LNCaP clone FGC (cell line): Measurements from ENCODE around the gene CACNA2D3.

Source experiments
- DNase-seq: peaks from one replicate; pipeline ENCODE4 v3.0.0-alpha.2; 2011; ENCODE audit warnings: low read depth
- H3K4me3 ChIP-seq: 2 replicates; pipeline ENCODE4 v1.5.1; 2011; ENCODE audit warnings: mild to moderate bottlenecking, low read depth, low read length, control low read depth
- TF ChIP-seq, protein P1 (sequence below): IDR thresholded peaks from 2 replicates; pipeline ENCODE4 v1.5.1; 2012; ENCODE audit warnings: mild to moderate bottlenecking; ENCODE audit not compliant: control insufficient read depth, insufficient read depth; ENCODE audit errors: extremely low read depth

CACNA2D3 gene

GRCh38 chr3:54772051-54772450 lies 649.7 kb downstream of the CACNA2D3 start:
- DNase-seq = no peak
- H3K4me3 ChIP-seq = no peak overlapping the region
- TF ChIP-seq, protein P1, sequence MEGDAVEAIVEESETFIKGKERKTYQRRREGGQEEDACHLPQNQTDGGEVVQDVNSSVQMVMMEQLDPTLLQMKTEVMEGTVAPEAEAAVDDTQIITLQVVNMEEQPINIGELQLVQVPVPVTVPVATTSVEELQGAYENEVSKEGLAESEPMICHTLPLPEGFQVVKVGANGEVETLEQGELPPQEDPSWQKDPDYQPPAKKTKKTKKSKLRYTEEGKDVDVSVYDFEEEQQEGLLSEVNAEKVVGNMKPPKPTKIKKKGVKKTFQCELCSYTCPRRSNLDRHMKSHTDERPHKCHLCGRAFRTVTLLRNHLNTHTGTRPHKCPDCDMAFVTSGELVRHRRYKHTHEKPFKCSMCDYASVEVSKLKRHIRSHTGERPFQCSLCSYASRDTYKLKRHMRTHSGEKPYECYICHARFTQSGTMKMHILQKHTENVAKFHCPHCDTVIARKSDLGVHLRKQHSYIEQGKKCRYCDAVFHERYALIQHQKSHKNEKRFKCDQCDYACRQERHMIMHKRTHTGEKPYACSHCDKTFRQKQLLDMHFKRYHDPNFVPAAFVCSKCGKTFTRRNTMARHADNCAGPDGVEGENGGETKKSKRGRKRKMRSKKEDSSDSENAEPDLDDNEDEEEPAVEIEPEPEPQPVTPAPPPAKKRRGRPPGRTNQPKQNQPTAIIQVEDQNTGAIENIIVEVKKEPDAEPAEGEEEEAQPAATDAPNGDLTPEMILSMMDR = no peak

GRCh38 chr3:54772746-54773145 lies 650.4 kb downstream of the CACNA2D3 start:
- TF ChIP-seq, protein P1 = no peak
- no peak overlapping the region for H3K4me3 ChIP-seq
- DNase-seq = no peak

GRCh38 chr3:54773271-54773670 lies 650.9 kb downstream of the CACNA2D3 start:
- DNase-seq = no peak
- H3K4me3 ChIP-seq = no peak overlapping the region
- TF ChIP-seq, protein P1 = no peak

DNA sequence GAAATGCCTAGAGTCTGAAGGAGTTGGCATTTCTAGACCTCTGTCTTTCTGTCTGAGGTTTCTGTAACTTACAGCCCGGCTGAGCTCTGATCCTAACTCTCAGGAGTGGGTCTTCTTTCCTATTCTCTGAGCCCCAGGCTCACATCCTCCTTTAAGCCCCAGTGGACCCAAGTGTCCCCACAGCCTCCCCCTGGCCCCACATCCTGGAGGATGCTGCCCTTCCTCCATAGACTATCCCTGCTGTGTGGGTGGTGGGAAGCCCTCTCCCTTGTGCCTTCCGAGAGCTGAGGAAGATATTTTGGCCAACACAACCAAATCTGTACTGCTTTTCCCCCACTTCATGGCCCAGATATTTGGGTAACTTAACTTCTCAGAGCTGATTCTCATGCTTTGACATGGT lies 654.2 kb downstream of the CACNA2D3 start:
- DNase-seq = no peak
- no peak overlapping the region for H3K4me3 ChIP-seq
- TF ChIP-seq, protein P1 = no peak

DNA sequence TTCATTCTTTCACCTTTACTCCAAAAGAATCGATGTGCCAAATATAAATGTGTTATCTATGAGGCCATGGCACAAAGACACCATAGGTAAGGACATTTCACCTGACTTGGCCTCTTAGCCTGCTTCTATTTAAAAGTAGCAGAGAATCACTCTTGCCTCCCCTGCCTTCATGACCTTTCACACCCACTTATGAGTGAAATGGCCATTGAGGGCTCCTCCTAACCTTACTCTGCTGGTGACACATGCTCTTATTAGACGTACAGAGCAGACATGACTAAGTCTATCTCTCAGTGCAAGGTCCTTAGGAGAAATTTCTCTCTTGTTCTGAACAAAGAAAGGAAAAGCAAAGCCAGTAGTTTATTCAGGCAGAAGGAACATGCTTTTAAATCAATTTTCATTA lies 654.8 kb downstream of the CACNA2D3 start:
- no peak overlapping the region for H3K4me3 ChIP-seq
- TF ChIP-seq, protein P1 = no peak
- DNase-seq = no peak

DNA sequence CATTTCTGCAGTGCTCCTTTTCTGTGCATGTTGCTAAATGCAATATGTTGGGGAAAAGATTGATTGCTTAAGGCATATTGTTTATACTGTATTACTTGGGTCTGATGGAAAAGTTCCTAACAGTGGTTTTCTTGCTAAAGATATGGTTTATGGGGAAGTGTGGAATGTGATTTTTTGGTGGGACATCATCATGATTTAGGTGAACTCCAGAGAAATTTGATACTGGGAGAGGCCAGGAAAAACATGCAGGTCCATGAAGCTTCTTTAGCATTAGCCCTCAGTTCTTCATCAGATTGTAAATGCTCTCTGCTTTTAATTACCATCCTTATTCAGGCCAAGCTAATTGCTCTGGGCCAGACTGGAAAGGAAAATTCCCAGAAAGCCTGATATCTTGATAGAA lies 658.0 kb downstream of the CACNA2D3 start:
- TF ChIP-seq, protein P1 = no peak
- no peak overlapping the region for H3K4me3 ChIP-seq
- no peak for DNase-seq

- no peak for DNase-seq
- TF ChIP-seq, protein P1 = no peak
- H3K4me3 ChIP-seq = no peak overlapping the region
Observed at GRCh38 chr3:54781728-54782127, 659.4 kb downstream of the CACNA2D3 start.
